Keratinocyte (primary cell): ENCODE data around the gene PIR. TPM values are rescaled to one million over a fixed set of nuclear protein-coding genes. Genes with fewer than 3 reads are reported as not detected.

ENCODE experiments used
- DNase-seq: peaks from one replicate; pipeline ENCODE4 v3.0.0-alpha.2; 2011; ENCODE audit warnings: low read depth, missing footprints, low spot score
- FAIRE-seq: peaks from 2 replicates; lab custom pipeline; 2011; peaks lifted over from hg19 to GRCh38; lab: Jason Lieb, UNC
- H2AFZ ChIP-seq: 2 replicates; pipeline ENCODE4 v1.6.0; 2012; ENCODE audit warnings: low read length, control low read depth, inconsistent platforms; ENCODE audit not compliant: control insufficient read depth
- H3K27ac ChIP-seq: 2 replicates; pipeline ENCODE4 v1.5.1; 2011; ENCODE audit warnings: low read length; ENCODE audit not compliant: control insufficient read depth, insufficient read depth
- H3K27me3 ChIP-seq: 3 replicates; pipeline ENCODE4 v1.6.0; 2011; ENCODE audit warnings: low read length; ENCODE audit not compliant: control insufficient read depth, insufficient read depth; ENCODE audit errors: extremely low read depth
- H3K36me3 ChIP-seq, 2 experiments: 2 replicates in 1 of 2; 3 replicates in 1 of 2; pipeline ENCODE4 v1.5.1; 2011; ENCODE audit warnings: low read length in 2 of 2, mild to moderate bottlenecking in 1 of 2; ENCODE audit not compliant: control insufficient read depth in 2 of 2, insufficient read depth in 2 of 2; ENCODE audit errors: extremely low read depth in 1 of 2
- H3K4me1 ChIP-seq: 3 replicates; pipeline ENCODE4 v1.5.1; 2011; ENCODE audit warnings: low read length; ENCODE audit not compliant: control insufficient read depth, insufficient read depth; ENCODE audit errors: extremely low read depth
- H3K4me2 ChIP-seq: 3 replicates; pipeline ENCODE4 v1.6.0; 2011; ENCODE audit warnings: low read depth, low read length; ENCODE audit not compliant: control insufficient read depth, insufficient read depth; ENCODE audit errors: extremely low read depth
- H3K4me3 ChIP-seq, 3 experiments: fragments of 200-600 bp in 1 of 3; sonication (generic) in 1 of 3; 2 replicates in 2 of 3; 3 replicates in 1 of 3; pipeline ENCODE4 v1.5.1; 2011 to 2016; ENCODE audit warnings: low read length in 3 of 3, mild to moderate bottlenecking in 3 of 3, control low read depth in 2 of 3, inconsistent platforms in 1 of 3, low read depth in 1 of 3, mixed read lengths in 1 of 3, mixed run types in 1 of 3, moderate library complexity in 1 of 3; ENCODE audit not compliant: control insufficient read depth in 2 of 3, insufficient read depth in 2 of 3; ENCODE audit errors: extremely low read depth in 1 of 3
- H3K79me2 ChIP-seq: 2 replicates; pipeline ENCODE4 v1.6.0; 2012; ENCODE audit warnings: low read length; ENCODE audit not compliant: control insufficient read depth, insufficient read depth
- H3K9ac ChIP-seq: 3 replicates; pipeline ENCODE4 v1.6.0; 2011; ENCODE audit warnings: low read length; ENCODE audit not compliant: control insufficient read depth, insufficient read depth; ENCODE audit errors: extremely low read depth
- H3K9me1 ChIP-seq: 3 replicates; pipeline ENCODE4 v1.6.0; 2011; ENCODE audit warnings: low read length; ENCODE audit not compliant: control insufficient read depth, insufficient read depth; ENCODE audit errors: extremely low read depth
- H3K9me3 ChIP-seq: 2 replicates; pipeline ENCODE4 v1.5.1; 2012; ENCODE audit warnings: low read depth, low read length; ENCODE audit not compliant: control insufficient read depth
- H4K20me1 ChIP-seq: 3 replicates; pipeline ENCODE4 v1.6.0; 2011; ENCODE audit warnings: low read length; ENCODE audit not compliant: control insufficient read depth, insufficient read depth; ENCODE audit errors: extremely low read depth
- CTCF ChIP-seq, 3 experiments: IDR thresholded peaks in 1 of 3; conservative IDR thresholded peaks in 1 of 3; optimal IDR thresholded peaks in 1 of 3; 2 replicates in 2 of 3; 3 replicates in 1 of 3; pipeline versions ENCODE3 to v1.5.1; 2011; ENCODE audit warnings: low read length in 3 of 3, mild to moderate bottlenecking in 3 of 3, moderate library complexity in 2 of 3, control low read depth in 1 of 3, inconsistent platforms in 1 of 3; ENCODE audit not compliant: insufficient read depth in 2 of 3; ENCODE audit errors: extremely low read depth in 1 of 3
- EZH2 ChIP-seq: IDR thresholded peaks from one replicate; pipeline ENCODE4 v1.6.1; 2012; ENCODE audit warnings: inconsistent platforms, mild to moderate bottlenecking, low read length, moderate library complexity
- dilution Hi-C: fragments of 300-500 bp; cut with MboI; formaldehyde crosslinking; loops from one replicate; pipeline ENCODE4 v1.7.0; 2020; ENCODE audit warnings: low sequenced_read_pairs; ENCODE audit not compliant: extremely low pct_ligation_motif_present
- polyA plus RNA-seq, 5 experiments: library from polyadenylated mRNA; depleted of rRNA in 3 of 5; stranded (reverse) in 3 of 5; stranded (forward) in 1 of 5; unstranded in 1 of 5; fragments of >200 nt; gene quantifications; 1 replicate in 1 of 5; 2 replicates in 3 of 5; 3 replicates in 1 of 5; pipeline versions ENCODE4 v1.2.1 to v1.2.3, GENCODE V29; 2011 to 2012; ENCODE audit warnings: missing spikeins in 2 of 5, low read depth in 1 of 5, low replicate concordance in 1 of 5

The PIR gene
- polyA plus RNA-seq, 1 donor (not counting 4 experiments of a cell fraction or from before 2014, with no cell fraction given), result 23.2 TPM

GRCh38 chrX:15358533-15358932 lies 134.6 kb downstream of the PIR start:
- H3K4me2 ChIP-seq, result no peak overlapping the region
- dilution Hi-C loops, result loop anchor here (25.0 kb wide), 1 partner anchor 104 kb away; no protein-coding TSS in a partner anchor
- FAIRE-seq, result no peak
- H3K79me2 ChIP-seq, result no peaks in the 10 kb centered on the region
- no peaks in the 10 kb centered on the region for H3K9me3 ChIP-seq
- no peak for TF ChIP-seq EZH2
- TF ChIP-seq CTCF (optimal IDR thresholded peaks at IDR 0.05 in 1 of 3, IDR thresholded peaks at IDR 0.05 in 1 of 3, conservative IDR thresholded peaks at IDR 0.05 in 1 of 3; ENCODE audit: extremely low read depth in 1 of 3, insufficient read depth in 2 of 3, low read length in 3 of 3), result no peak
- no peaks in the 10 kb centered on the region for H3K9me1 ChIP-seq
- no peak overlapping the region for H3K4me3 ChIP-seq
- H3K36me3 ChIP-seq, result no peaks in the 10 kb centered on the region
- H3K9ac ChIP-seq, result no peak overlapping the region
- no peak for DNase-seq
- no peak overlapping the region for H3K27ac ChIP-seq
- no peaks in the 10 kb centered on the region for H3K4me1 ChIP-seq
- H4K20me1 ChIP-seq, result no peaks in the 10 kb centered on the region
- no peaks in the 10 kb centered on the region for H3K27me3 ChIP-seq
- no peak overlapping the region for H2AFZ ChIP-seq

GRCh38 chrX:15356444-15356843 lies 136.7 kb downstream of the PIR start:
- Histone ChIP-seq H3K27me3 (no peaks in the 10 kb centered on the region), H3K36me3 (no peaks in the 10 kb centered on the region), H3K4me3 (no peak overlapping the region), H3K9ac (no peak overlapping the region), H3K4me1 (no peaks in the 10 kb centered on the region), H2AFZ (no peak overlapping the region), H4K20me1 (no peaks in the 10 kb centered on the region), H3K9me1 (no peaks in the 10 kb centered on the region), H3K4me2 (no peak overlapping the region), H3K27ac (no peak overlapping the region), H3K9me3 (no peaks in the 10 kb centered on the region), H3K79me2 (no peaks in the 10 kb centered on the region)
- FAIRE-seq (no peak), DNase-seq (no peak)
- dilution Hi-C loops, result loop anchor here (25.0 kb wide), 1 partner anchor 106 kb away; no protein-coding TSS in a partner anchor
- no peak for TF ChIP-seq CTCF (optimal IDR thresholded peaks at IDR 0.05 in 1 of 3, IDR thresholded peaks at IDR 0.05 in 1 of 3, conservative IDR thresholded peaks at IDR 0.05 in 1 of 3; ENCODE audit: extremely low read depth in 1 of 3, insufficient read depth in 2 of 3, low read length in 3 of 3)
- no peak for TF ChIP-seq EZH2
